Measurements from ENCODE around the gene DNTT.

Gene DNTT

GRCh38 chr10:96341219-96342182 lies 37.3 kb downstream of the DNTT start:
- DNase-seq (ENCODE audit: low read depth in 2 of 3, low spot score in 1 of 3), result no peak

GRCh38 chr10:96342402-96342801 lies 38.2 kb downstream of the DNTT start:
- no peak for DNase-seq (ENCODE audit: low read depth in 2 of 3, low spot score in 1 of 3)

DNA sequence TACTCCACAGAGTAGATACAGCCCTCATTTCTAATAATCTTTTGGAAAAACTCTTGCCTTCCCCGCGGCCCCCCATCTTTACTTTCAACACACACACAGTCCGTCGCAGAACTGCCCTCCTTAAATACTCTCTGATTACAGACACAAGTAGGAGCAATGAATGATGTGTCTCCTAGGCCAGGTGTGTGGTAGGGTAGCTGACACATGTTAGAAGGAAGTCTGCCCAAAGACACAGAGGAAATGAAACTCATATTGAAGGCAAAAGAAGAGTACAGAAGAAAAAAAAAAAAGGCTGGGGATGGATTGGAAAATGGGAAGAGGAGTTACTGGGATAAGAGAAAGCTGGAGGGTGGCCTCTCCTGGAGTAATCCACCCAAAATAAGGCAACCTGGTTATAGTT lies 39.9 kb downstream of the DNTT start:
- DNase-seq (ENCODE audit: low read depth in 2 of 3, low spot score in 1 of 3), result no peak

DNA sequence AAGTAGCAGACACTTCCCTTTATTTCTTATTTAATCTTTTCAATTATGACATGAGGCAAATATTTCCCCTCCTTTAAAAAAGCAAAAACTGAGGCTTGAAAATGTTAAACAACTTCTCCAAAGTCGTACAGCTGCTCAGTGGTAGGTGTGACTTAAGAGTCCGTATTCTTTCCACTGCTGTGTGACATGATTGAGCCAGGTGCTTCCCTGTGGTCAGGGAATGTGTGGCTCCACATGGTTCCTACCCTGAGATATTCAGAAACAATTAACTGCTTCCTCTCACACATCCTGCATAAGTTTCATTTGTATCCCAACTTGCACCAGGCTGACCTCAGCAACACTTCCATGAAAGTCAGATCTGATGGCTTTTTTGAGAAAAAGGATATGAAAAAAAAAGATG lies 41.0 kb downstream of the DNTT start:
- DNase-seq (ENCODE audit: low read depth in 2 of 3, low spot score in 1 of 3), result no peak

DNA sequence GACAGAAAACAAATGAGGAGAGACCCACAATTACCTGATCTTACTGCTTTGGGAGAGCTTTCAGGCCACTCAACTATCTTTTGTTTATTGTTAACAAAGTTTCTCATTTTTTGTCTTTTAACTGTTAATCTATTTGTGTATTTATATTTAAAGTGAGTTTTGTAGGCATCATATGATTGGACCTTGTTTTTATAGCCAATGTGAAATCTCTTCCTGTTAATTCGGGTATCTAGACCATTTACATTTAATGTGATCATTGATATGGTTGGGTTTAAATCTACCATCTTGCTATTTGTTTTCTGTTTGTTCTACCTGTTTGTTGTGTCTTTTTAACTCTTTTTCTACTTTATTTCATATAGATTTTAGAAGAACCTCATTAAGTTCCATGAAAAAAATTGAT lies 42.1 kb downstream of the DNTT start:
- DNase-seq (ENCODE audit: low read depth in 2 of 3, low spot score in 1 of 3), result no peak

GRCh38 chr10:96352027-96352426 lies 47.8 kb downstream of the DNTT start:
- no peak for DNase-seq (ENCODE audit: low read depth in 2 of 3, low spot score in 1 of 3)

DNA sequence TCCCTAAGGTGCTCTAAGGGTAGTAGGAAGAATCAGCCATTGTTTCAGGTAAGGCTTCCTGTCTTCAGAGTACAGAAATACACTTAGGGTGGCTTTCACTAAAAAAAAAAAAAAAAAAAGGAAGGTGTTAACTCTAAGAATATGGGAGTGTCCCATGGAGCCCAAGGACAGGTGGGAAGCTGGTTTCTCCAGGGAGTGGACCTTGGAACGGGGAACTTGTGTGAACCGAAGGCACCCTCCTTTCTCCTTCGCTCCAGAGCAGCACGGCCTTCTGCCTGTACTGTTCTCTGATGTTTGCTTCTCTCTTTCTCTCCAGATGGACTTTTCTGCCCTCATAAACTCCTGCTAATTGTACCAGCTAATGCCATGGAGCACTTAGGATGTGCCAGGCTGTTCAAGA lies 48.3 kb downstream of the DNTT start:
- no peak for DNase-seq (ENCODE audit: low read depth in 2 of 3, low spot score in 1 of 3)

DNA sequence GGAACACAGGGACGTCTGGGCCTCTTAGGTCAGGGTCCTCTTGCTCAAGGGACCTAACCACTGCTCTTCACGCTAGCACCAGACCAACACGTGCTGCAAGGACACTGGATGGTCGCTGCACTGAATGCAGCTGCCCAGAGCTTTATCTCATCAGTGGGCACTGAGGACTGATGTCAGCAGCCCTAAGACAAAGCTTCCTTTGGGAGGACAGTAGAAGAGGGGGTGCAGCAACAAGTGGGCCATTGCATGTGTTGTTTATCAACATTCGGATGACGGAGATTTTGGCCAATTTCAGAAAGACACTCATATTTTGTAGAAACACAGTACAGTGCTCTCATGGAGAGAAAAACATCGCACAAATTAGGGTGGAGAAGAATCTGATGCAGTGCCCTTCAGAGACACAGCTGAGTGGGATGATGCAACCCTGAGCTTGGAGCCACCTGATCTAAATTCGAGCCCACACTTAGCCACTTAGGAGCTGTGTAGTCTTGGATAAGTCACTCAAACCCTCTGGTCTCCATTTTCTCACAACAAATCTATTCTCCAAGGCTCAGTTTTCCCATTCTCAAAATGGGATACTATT lies 52.9 kb downstream of the DNTT start:
- DNase-seq (ENCODE audit: low read depth in 2 of 3, low spot score in 1 of 3), result no peak

DNA sequence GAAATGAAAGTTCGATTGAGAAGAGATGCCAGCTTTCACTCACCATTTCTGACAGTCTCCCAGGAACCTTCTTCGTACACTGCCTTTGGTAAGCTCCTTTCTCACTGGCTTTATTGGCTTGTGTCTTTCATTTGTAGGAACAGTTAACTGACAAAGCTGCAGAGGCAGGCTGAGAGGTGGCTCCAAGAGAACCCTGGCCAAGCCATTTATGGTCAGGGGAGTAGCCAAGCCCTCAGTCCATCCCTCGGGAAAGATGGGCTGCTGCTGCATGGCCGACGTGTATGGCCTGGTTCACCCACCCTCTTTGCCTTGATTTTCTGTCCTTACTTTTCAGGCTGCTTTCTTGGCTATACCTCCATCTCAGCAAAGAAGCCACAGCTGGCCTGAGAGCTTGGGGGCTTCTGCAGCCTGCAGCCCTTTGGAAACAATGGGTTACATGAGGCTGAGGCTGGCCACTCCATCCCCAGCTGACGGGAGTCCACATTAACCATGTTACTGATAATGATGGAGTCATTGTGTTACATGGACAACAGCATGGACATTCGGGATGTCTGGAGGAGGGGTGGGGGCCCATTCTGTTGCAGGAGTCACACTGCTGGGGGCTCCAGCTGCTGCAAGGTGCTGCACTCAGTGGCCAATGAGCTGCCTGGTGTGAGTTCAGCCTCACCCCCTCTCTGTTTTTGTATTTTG lies 54.8 kb downstream of the DNTT start, which contains the start of gene OPALIN:
Gene OPALIN, minus strand, starts transcription at position 152 of the 690 bp plus-strand sequence. Its CDS starts 106 bp downstream, at position 46.
- no peak for DNase-seq (ENCODE audit: low read depth in 2 of 3, low spot score in 1 of 3)

GRCh38 chr10:96359616-96360015 lies 55.4 kb downstream of the DNTT start:
- no peak for DNase-seq (ENCODE audit: low read depth in 2 of 3, low spot score in 1 of 3)

DNA sequence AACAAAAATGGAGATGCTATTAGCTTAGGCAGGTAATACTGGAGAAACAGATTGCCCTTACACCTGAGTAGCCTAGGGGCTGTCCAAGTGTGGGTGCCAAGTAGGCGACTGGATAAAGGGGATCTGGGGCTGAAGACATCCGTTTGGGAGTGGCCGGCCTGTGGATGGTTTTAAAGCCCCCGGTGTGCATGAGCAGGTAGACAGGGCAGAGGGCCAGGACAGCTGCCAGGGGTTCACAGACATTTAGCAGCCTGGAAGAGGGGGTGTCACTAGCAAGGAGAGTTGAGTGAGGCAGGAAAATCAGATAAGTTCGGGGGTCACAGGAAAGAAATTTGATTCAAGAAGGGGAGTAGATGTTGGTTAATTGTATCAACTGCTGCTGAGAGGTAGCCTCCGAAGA lies 56.1 kb downstream of the DNTT start:
- DNase-seq (ENCODE audit: low read depth in 2 of 3, low spot score in 1 of 3), result no peak

DNA sequence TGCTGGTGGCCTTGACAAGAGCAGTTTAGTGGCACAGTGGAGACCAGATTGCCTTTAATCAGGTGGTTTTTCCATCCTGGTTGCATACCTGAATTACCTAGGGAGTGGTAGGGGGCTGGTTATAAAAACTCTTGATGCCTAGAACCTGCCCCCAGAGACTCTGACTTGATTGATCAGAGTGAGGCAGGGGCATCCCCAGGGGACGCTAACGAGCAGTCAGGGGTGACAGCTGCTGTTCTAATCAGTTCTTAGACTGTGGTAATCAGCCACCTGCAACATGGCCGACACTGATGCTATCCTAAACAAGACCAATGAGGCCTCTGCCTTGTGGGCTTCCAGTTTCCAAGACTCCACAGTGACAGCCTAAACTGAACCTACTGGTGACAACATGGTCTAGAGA lies 56.5 kb downstream of the DNTT start:
- no peak for DNase-seq (ENCODE audit: low read depth in 2 of 3, low spot score in 1 of 3)

- DNase-seq (ENCODE audit: low read depth in 2 of 3, low spot score in 1 of 3), result no peak
Observed at GRCh38 chr10:96365571-96365970, 61.3 kb downstream of the DNTT start.

DNA sequence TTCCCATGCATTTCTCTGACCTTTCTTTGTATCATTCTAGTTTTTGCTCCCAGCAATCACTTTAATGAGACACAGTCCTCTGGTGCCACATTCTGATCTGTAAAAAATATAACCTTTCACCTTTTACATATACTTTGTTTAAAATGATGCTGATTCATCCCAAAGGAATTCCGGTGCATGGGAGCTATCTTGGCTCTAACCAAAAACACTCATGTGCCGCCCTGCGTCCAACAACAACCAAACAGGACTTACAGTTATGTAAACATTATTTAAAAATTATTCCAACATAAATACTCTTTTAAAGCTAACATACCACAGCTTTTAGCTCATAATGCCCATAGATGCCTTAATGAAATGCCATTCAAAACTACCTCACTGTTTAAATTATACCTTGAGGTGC lies 62.3 kb downstream of the DNTT start:
- no peak for DNase-seq (ENCODE audit: low read depth in 2 of 3, low spot score in 1 of 3)

- no peak for DNase-seq (ENCODE audit: low read depth in 2 of 3, low spot score in 1 of 3)
Observed at GRCh38 chr10:96367470-96367869, 63.2 kb downstream of the DNTT start.

DNA sequence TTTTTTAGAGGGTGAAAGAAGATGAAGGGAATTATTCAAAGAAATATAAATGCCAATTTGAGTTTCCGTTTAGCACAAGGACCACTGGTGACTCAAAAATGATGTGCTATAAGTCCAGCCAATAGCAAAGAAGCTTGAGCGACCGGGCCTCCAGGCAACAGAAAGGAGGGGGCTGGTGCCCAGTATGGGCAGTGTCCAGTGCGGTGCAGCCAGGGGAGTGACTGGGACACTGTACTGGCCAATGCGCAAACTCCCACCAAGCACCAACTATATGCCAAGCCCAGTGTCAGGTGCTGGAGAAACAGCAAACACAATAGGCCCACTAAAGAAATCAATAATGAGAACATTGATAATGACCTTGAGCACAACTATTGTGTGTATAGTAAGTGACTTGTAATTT lies 64.7 kb downstream of the DNTT start:
- no peak for DNase-seq (ENCODE audit: low read depth in 2 of 3, low spot score in 1 of 3)

- DNase-seq (ENCODE audit: low read depth in 2 of 3, low spot score in 1 of 3), result no peak
Observed at GRCh38 chr10:96369890-96370583, 65.8 kb downstream of the DNTT start.

DNA sequence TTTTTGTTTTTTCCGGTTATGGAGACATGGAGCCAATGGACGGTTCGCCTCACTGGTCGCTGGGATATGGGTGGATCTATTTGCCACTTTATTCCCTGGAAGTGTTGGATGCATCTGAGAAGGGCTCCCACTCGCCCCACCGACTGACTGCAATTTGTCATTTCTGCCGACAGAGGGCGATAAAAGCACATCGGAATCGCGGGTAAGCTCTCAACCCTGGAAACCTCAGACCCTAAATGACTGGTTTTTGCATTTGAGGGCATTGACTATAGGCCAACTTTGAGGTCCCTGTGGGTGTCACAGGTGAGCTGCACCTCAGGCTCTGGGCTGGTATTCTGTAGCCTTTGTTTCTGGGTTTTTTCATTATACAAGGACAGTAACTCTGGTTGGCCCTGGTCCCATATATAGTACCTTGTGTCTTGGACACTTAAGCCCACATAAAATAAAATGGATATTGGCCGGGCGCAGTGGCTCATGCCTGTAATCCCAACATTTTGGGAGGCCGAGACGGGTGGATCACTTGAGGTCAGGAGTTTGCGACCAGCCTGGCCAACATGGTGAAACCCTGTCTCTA lies 66.4 kb downstream of the DNTT start:
- DNase-seq (ENCODE audit: low read depth in 2 of 3, low spot score in 1 of 3), result peak; percentile 15 to 58 (median 18)

- DNase-seq (ENCODE audit: low read depth in 2 of 3, low spot score in 1 of 3), result no peak
Observed at GRCh38 chr10:96371356-96371755, 67.1 kb downstream of the DNTT start.

GRCh38 chr10:96374004-96374403 lies 69.8 kb downstream of the DNTT start:
- DNase-seq (ENCODE audit: low read depth in 2 of 3, low spot score in 1 of 3), result no peak

DNA sequence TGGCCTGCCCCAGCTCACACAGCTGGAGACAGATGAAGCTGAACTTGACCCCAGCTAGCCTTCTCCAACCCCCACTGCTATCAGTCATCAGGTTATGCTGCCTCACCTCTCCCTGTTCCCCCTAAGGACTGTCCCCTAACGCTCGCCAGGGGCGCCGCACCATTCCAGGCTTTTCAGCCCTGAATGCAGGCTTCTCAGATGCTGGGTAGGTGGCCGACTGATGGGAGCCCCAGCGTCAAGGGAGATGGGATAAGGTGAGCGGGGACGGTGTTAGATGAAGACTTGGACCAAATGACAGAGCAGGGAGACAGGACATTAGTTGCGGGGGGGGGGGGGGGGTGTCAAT lies 70.4 kb downstream of the DNTT start:
- DNase-seq (ENCODE audit: low read depth in 2 of 3, low spot score in 1 of 3), result no peak
